Keratinocyte (primary cell): ENCODE data around the gene MEIS2. TPM values are rescaled to one million over a fixed set of nuclear protein-coding genes. Genes with fewer than 3 reads are reported as not detected.

ENCODE experiments used
- DNase-seq: peaks from one replicate; pipeline ENCODE4 v3.0.0-alpha.2; 2011; ENCODE audit warnings: low read depth, missing footprints, low spot score
- FAIRE-seq: peaks from 2 replicates; lab custom pipeline; 2011; peaks lifted over from hg19 to GRCh38; lab: Jason Lieb, UNC
- H2AFZ ChIP-seq: 2 replicates; pipeline ENCODE4 v1.6.0; 2012; ENCODE audit warnings: low read length, control low read depth, inconsistent platforms; ENCODE audit not compliant: control insufficient read depth
- H3K27ac ChIP-seq: 2 replicates; pipeline ENCODE4 v1.5.1; 2011; ENCODE audit warnings: low read length; ENCODE audit not compliant: control insufficient read depth, insufficient read depth
- H3K27me3 ChIP-seq: 3 replicates; pipeline ENCODE4 v1.6.0; 2011; ENCODE audit warnings: low read length; ENCODE audit not compliant: control insufficient read depth, insufficient read depth; ENCODE audit errors: extremely low read depth
- H3K36me3 ChIP-seq, 2 experiments: 2 replicates in 1 of 2; 3 replicates in 1 of 2; pipeline ENCODE4 v1.5.1; 2011; ENCODE audit warnings: low read length in 2 of 2, mild to moderate bottlenecking in 1 of 2; ENCODE audit not compliant: control insufficient read depth in 2 of 2, insufficient read depth in 2 of 2; ENCODE audit errors: extremely low read depth in 1 of 2
- H3K4me1 ChIP-seq: 3 replicates; pipeline ENCODE4 v1.5.1; 2011; ENCODE audit warnings: low read length; ENCODE audit not compliant: control insufficient read depth, insufficient read depth; ENCODE audit errors: extremely low read depth
- H3K4me2 ChIP-seq: 3 replicates; pipeline ENCODE4 v1.6.0; 2011; ENCODE audit warnings: low read depth, low read length; ENCODE audit not compliant: control insufficient read depth, insufficient read depth; ENCODE audit errors: extremely low read depth
- H3K4me3 ChIP-seq, 3 experiments: fragments of 200-600 bp in 1 of 3; sonication (generic) in 1 of 3; 2 replicates in 2 of 3; 3 replicates in 1 of 3; pipeline ENCODE4 v1.5.1; 2011 to 2016; ENCODE audit warnings: low read length in 3 of 3, mild to moderate bottlenecking in 3 of 3, control low read depth in 2 of 3, inconsistent platforms in 1 of 3, low read depth in 1 of 3, mixed read lengths in 1 of 3, mixed run types in 1 of 3, moderate library complexity in 1 of 3; ENCODE audit not compliant: control insufficient read depth in 2 of 3, insufficient read depth in 2 of 3; ENCODE audit errors: extremely low read depth in 1 of 3
- H3K79me2 ChIP-seq: 2 replicates; pipeline ENCODE4 v1.6.0; 2012; ENCODE audit warnings: low read length; ENCODE audit not compliant: control insufficient read depth, insufficient read depth
- H3K9ac ChIP-seq: 3 replicates; pipeline ENCODE4 v1.6.0; 2011; ENCODE audit warnings: low read length; ENCODE audit not compliant: control insufficient read depth, insufficient read depth; ENCODE audit errors: extremely low read depth
- H3K9me1 ChIP-seq: 3 replicates; pipeline ENCODE4 v1.6.0; 2011; ENCODE audit warnings: low read length; ENCODE audit not compliant: control insufficient read depth, insufficient read depth; ENCODE audit errors: extremely low read depth
- H3K9me3 ChIP-seq: 2 replicates; pipeline ENCODE4 v1.5.1; 2012; ENCODE audit warnings: low read depth, low read length; ENCODE audit not compliant: control insufficient read depth
- H4K20me1 ChIP-seq: 3 replicates; pipeline ENCODE4 v1.6.0; 2011; ENCODE audit warnings: low read length; ENCODE audit not compliant: control insufficient read depth, insufficient read depth; ENCODE audit errors: extremely low read depth
- EZH2 ChIP-seq: IDR thresholded peaks from one replicate; pipeline ENCODE4 v1.6.1; 2012; ENCODE audit warnings: inconsistent platforms, mild to moderate bottlenecking, low read length, moderate library complexity
- dilution Hi-C: fragments of 300-500 bp; cut with MboI; formaldehyde crosslinking; loops from one replicate; pipeline ENCODE4 v1.7.0; 2020; ENCODE audit warnings: low sequenced_read_pairs; ENCODE audit not compliant: extremely low pct_ligation_motif_present
- polyA plus RNA-seq, 5 experiments: library from polyadenylated mRNA; depleted of rRNA in 3 of 5; stranded (reverse) in 3 of 5; stranded (forward) in 1 of 5; unstranded in 1 of 5; fragments of >200 nt; gene quantifications; 1 replicate in 1 of 5; 2 replicates in 3 of 5; 3 replicates in 1 of 5; pipeline versions ENCODE4 v1.2.1 to v1.2.3, GENCODE V29; 2011 to 2012; ENCODE audit warnings: missing spikeins in 2 of 5, low read depth in 1 of 5, low replicate concordance in 1 of 5
- TF ChIP-seq, protein P1 (sequence below), 3 experiments: IDR thresholded peaks in 1 of 3; conservative IDR thresholded peaks in 1 of 3; optimal IDR thresholded peaks in 1 of 3; 2 replicates in 2 of 3; 3 replicates in 1 of 3; pipeline versions ENCODE3 to v1.5.1; 2011; ENCODE audit warnings: low read length in 3 of 3, mild to moderate bottlenecking in 3 of 3, moderate library complexity in 2 of 3, control low read depth in 1 of 3, inconsistent platforms in 1 of 3; ENCODE audit not compliant: insufficient read depth in 2 of 3; ENCODE audit errors: extremely low read depth in 1 of 3

Gene MEIS2
- polyA plus RNA-seq, 1 donor (not counting 4 experiments of a cell fraction or from before 2014, with no cell fraction given): 11.4 TPM

DNA sequence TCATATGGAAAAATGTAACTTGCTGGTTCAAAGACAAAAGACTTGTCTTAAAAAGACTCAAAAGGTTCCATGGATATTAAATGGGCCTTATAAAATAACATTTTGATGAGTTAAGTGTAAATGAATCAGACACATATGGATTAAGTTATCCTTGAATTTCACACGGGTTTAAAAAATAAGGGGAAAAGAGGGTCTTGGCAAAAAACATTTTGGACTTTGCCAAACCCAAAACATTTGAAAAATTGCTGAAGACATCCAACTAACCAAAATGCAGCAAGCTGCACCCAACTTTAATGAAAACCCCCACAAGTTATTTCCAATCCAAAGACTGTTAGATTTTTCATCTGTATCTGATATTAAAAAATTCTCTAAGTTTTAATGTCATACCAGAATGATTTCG, 200.7 kb downstream of the MEIS2 start:
- H4K20me1 ChIP-seq: no peaks in the 10 kb centered on the region
- peaks cover 11% of the 10 kb centered on the region for H3K4me1 ChIP-seq
- H3K36me3 ChIP-seq: peaks cover 0 to 2% of the 10 kb centered on the region in 2 experiments
- H3K4me3 ChIP-seq: no peak overlapping the region
- no peaks in the 10 kb centered on the region for H3K79me2 ChIP-seq
- no peak for FAIRE-seq
- no peak for TF ChIP-seq EZH2
- TF ChIP-seq, protein P1, sequence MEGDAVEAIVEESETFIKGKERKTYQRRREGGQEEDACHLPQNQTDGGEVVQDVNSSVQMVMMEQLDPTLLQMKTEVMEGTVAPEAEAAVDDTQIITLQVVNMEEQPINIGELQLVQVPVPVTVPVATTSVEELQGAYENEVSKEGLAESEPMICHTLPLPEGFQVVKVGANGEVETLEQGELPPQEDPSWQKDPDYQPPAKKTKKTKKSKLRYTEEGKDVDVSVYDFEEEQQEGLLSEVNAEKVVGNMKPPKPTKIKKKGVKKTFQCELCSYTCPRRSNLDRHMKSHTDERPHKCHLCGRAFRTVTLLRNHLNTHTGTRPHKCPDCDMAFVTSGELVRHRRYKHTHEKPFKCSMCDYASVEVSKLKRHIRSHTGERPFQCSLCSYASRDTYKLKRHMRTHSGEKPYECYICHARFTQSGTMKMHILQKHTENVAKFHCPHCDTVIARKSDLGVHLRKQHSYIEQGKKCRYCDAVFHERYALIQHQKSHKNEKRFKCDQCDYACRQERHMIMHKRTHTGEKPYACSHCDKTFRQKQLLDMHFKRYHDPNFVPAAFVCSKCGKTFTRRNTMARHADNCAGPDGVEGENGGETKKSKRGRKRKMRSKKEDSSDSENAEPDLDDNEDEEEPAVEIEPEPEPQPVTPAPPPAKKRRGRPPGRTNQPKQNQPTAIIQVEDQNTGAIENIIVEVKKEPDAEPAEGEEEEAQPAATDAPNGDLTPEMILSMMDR (optimal IDR thresholded peaks at IDR 0.05 in 1 of 3, IDR thresholded peaks at IDR 0.05 in 1 of 3, conservative IDR thresholded peaks at IDR 0.05 in 1 of 3; ENCODE audit: extremely low read depth in 1 of 3, insufficient read depth in 2 of 3, low read length in 3 of 3): no peak
- H3K9me3 ChIP-seq: no peaks in the 10 kb centered on the region
- no peak for DNase-seq
- H3K9ac ChIP-seq: no peak overlapping the region
- no peak overlapping the region for H3K4me2 ChIP-seq
- H2AFZ ChIP-seq: no peak overlapping the region
- H3K27me3 ChIP-seq: no peaks in the 10 kb centered on the region
- no peaks in the 10 kb centered on the region for H3K9me1 ChIP-seq
- H3K27ac ChIP-seq: no peak overlapping the region
- dilution Hi-C loops: no loop called here

DNA sequence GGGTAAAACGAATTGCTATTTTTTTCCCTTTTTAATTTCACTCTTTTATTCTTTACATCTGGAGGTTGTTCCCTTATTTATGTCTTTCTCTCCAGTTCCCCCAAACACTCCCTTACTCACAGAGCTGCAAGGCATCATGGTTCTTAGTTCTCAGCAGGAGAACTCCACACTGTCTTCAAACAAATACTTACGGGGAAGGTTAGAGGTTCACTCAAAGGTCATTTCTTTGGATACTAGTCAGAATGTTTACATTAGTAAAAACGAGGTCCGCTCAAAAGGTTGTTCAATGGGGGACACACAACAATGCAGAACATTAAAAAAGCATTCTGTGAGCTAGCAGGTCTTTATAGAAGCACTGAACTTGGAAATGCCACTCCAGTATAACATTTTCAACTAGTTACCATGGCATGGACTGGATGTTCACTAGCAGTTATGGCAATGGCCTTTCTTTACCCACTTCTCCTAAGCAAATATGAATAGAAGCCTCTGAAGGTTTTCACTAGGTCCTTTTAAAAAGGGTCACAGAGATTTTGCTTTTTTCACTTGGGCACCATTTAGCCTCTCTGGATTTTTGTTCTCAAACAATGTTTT, 201.7 kb downstream of the MEIS2 start:
- peaks cover 2% of the 10 kb centered on the region for H3K4me1 ChIP-seq
- H3K27ac ChIP-seq: no peak overlapping the region
- no peaks in the 10 kb centered on the region for H3K79me2 ChIP-seq
- TF ChIP-seq, protein P1 (optimal IDR thresholded peaks at IDR 0.05 in 1 of 3, IDR thresholded peaks at IDR 0.05 in 1 of 3, conservative IDR thresholded peaks at IDR 0.05 in 1 of 3; ENCODE audit: extremely low read depth in 1 of 3, insufficient read depth in 2 of 3, low read length in 3 of 3): no peak
- no peak for TF ChIP-seq EZH2
- peaks cover 0 to 2% of the 10 kb centered on the region in 2 experiments for H3K36me3 ChIP-seq
- dilution Hi-C loops: no loop called here
- H4K20me1 ChIP-seq: no peaks in the 10 kb centered on the region
- no peak for FAIRE-seq
- no peak overlapping the region for H3K4me3 ChIP-seq
- no peaks in the 10 kb centered on the region for H3K9me1 ChIP-seq
- H2AFZ ChIP-seq: no peak overlapping the region
- H3K4me2 ChIP-seq: no peak overlapping the region
- H3K9ac ChIP-seq: no peak overlapping the region
- no peak for DNase-seq
- no peaks in the 10 kb centered on the region for H3K9me3 ChIP-seq
- H3K27me3 ChIP-seq: no peaks in the 10 kb centered on the region
